K562 (cell line): ENCODE results near the gene WDFY2. TPM values are rescaled to one million over a fixed set of nuclear protein-coding genes. Genes with fewer than 3 reads are reported as not detected.

Experiments used
- DLX4 ChIP-seq: fragments of 250-450 bp; sonication (Bioruptor Pico); IDR thresholded peaks from 2 replicates; pipeline ENCODE4 v1.6.1; 2021; ENCODE audit warnings: mild to moderate bottlenecking
- ELK3 ChIP-seq: fragments of 450-650 bp; formaldehyde crosslinking; IDR thresholded peaks from 2 replicates; pipeline ENCODE4 v1.4.0; 2020; ENCODE audit warnings: mild to moderate bottlenecking
- ETS1 ChIP-seq: conservative IDR thresholded peaks from 2 replicates; pipeline ENCODE4 v1.6.1; 2011; ENCODE audit warnings: low read depth, mild to moderate bottlenecking, low read length; ENCODE audit not compliant: control insufficient read depth
- GATAD2B ChIP-seq: fragments of 450-650 bp; IDR thresholded peaks from 2 replicates; pipeline ENCODE4 v1.6.1; 2017; ENCODE audit warnings: mild to moderate bottlenecking, borderline replicate concordance
- KLF10 ChIP-seq: fragments of 250-450 bp; sonication (Bioruptor Pico); IDR thresholded peaks from 2 replicates; pipeline ENCODE4 v1.6.1; 2021; ENCODE audit warnings: matching md5 sums
- L3MBTL2 ChIP-seq: fragments of 450-650 bp; IDR thresholded peaks from 2 replicates; pipeline ENCODE4 v1.6.1; 2016; ENCODE audit warnings: mild to moderate bottlenecking, moderate library complexity
- MAZ ChIP-seq, 2 experiments: fragments of 450-650 bp in 1 of 2; sonication (generic) in 1 of 2; formaldehyde crosslinking; IDR thresholded peaks in 1 of 2; conservative IDR thresholded peaks in 1 of 2; 2 replicates each; pipeline versions ENCODE4 v1.4.0 to v1.5.0; 2020; ENCODE audit warnings: mild to moderate bottlenecking in 1 of 2, missing genetic modification reagents in 1 of 2
- NR2C2 ChIP-seq, 2 experiments: fragments of 200-800 bp in 1 of 2; sonication (Bioruptor generic) in 1 of 2; sonication (generic) in 1 of 2; formaldehyde crosslinking in 1 of 2; IDR thresholded peaks; 2 replicates each; pipeline versions ENCODE4 v1.6.1 to v1.8.0; 2016 to 2022; ENCODE audit warnings: mild to moderate bottlenecking in 1 of 2, missing compliant biosample characterization in 1 of 2, missing genetic modification characterization in 1 of 2, missing genetic modification reagents in 1 of 2
- PCBP1 ChIP-seq: fragments of 200-400 bp; formaldehyde crosslinking; IDR thresholded peaks from 2 replicates; pipeline ENCODE4 v1.6.1; 2018; ENCODE audit warnings: mild to moderate bottlenecking, low read depth, low read length; ENCODE audit not compliant: poor library complexity, severe bottlenecking
- POLR3G ChIP-seq: IDR thresholded peaks from 2 replicates; pipeline ENCODE4 v1.6.1; 2011; ENCODE audit not compliant: insufficient read length, insufficient replicate concordance; ENCODE audit errors: extremely low read depth
- RNF2 ChIP-seq: sonication (generic); IDR thresholded peaks from 2 replicates; pipeline ENCODE4 v1.6.1; 2016
- SNIP1 ChIP-seq: fragments of 450-650 bp; IDR thresholded peaks from 2 replicates; pipeline ENCODE4 v1.7.1; 2017; ENCODE audit warnings: low read depth, mild to moderate bottlenecking
- SREBF1 ChIP-seq: fragments of 150-350 bp; IDR thresholded peaks from 2 replicates; pipeline ENCODE4 v1.6.1; 2014; ENCODE audit warnings: antibody characterized with exemption, low read depth, low read length, borderline replicate concordance
- TARDBP ChIP-seq: fragments of 450-650 bp; IDR thresholded peaks from 2 replicates; pipeline ENCODE4 v1.6.1; 2016
- THAP12 ChIP-seq: fragments of 250-450 bp; sonication (Bioruptor Pico); IDR thresholded peaks from 2 replicates; pipeline ENCODE4 v1.9.0; 2021; ENCODE audit warnings: mild to moderate bottlenecking, inconsistent platforms
- ZNF197 ChIP-seq: fragments of 200-800 bp; sonication (Bioruptor generic); IDR thresholded peaks from 2 replicates; pipeline ENCODE4 v1.6.1; 2016; ENCODE audit warnings: low read depth, missing genetic modification characterization, missing compliant biosample characterization
- ZNF609 ChIP-seq: sonication (generic); formaldehyde crosslinking; IDR thresholded peaks from 2 replicates; pipeline ENCODE4 v1.8.1; 2023; ENCODE audit warnings: missing genetic modification reagents, mild to moderate bottlenecking, borderline replicate concordance
- polyA plus RNA-seq, 8 experiments: library from polyadenylated mRNA; depleted of rRNA in 4 of 8; stranded (reverse) in 5 of 8; unstranded in 3 of 8; fragments of >200 nt; fragmentation: Nextera tagmentation in 2 of 8; fragmentation: Illumina TruSeq in 1 of 8; extraction: Ambion mirVana in 2 of 8; extraction: Trizol in 1 of 8; gene quantifications; 2 replicates each; pipeline versions ENCODE4 v1.2.1 to v1.2.3, GENCODE V29; 2011 to 2014; ENCODE audit warnings: inconsistent platforms in 1 of 8, missing spikeins in 1 of 8
- total RNA-seq, 7 experiments: library from RNA; depleted of rRNA in 6 of 7; stranded (reverse); fragments of >200 nt in 6 of 7; fragmentation: Illumina TruSeq in 2 of 7; extraction: Trizol in 2 of 7; gene quantifications; 2 replicates each; pipeline versions ENCODE4 v1.2.1 to v1.2.3, GENCODE V29; 2011 to 2021; ENCODE audit warnings: low replicate concordance in 1 of 7

Gene WDFY2
- total and polyA plus RNA-seq, 9 of the 15 experiments (the other 6 are each of a cell fraction or from before 2014, with no cell fraction given), result 0.66 to 6.4 (median 4.4) TPM

- TF ChIP-seq THAP12 (CRISPR knock-in tag) (no peak), SNIP1 (no peak), MAZ (CRISPR knock-in tag; conservative IDR thresholded peaks at IDR 0.05 in 1 of 2, IDR thresholded peaks at IDR 0.05 in 1 of 2) (peak in 1 of 2 experiments; percentile 42; a peak in 1 of 4 replicates), RNF2 (0 out of 2 replicates have a peak, but pooled peaks have one; percentile 27), ELK3 (no peak), GATAD2B (no peak), NR2C2 (CRISPR knock-in tag; IDR thresholded peaks at IDR 0.05) (no peak), NR2C2 (tag; IDR thresholded peaks at IDR 0.05) (no peak; the same call in 1 of the 2 replicates), KLF10 (no peak), ZNF609 (no peak), TARDBP (no peak), SREBF1 (no peak), L3MBTL2 (0 out of 2 replicates have a peak, but pooled peaks have one; percentile 14), POLR3G (no peak), DLX4 (CRISPR knock-in tag) (no peak), PCBP1 (no peak), ETS1 (no peak), ZNF197 (CRISPR knock-in tag) (no peak)
Observed at GRCh38 chr13:51785712-51786424, 201.6 kb downstream of the WDFY2 start (continued).
